ENCODE results near the gene ANKRD7.
"Not testable (repeated sequence)": the region's sequence is repeated elsewhere in the genome, so short reads cannot be mapped to it uniquely, and the experiment has no call there.

ANKRD7 gene

GRCh38 chr7:118233799-118234198, 9.3 kb downstream of the ANKRD7 start:
- DNase-seq (ENCODE audit: low read depth in 2 of 2) = no peak

DNA sequence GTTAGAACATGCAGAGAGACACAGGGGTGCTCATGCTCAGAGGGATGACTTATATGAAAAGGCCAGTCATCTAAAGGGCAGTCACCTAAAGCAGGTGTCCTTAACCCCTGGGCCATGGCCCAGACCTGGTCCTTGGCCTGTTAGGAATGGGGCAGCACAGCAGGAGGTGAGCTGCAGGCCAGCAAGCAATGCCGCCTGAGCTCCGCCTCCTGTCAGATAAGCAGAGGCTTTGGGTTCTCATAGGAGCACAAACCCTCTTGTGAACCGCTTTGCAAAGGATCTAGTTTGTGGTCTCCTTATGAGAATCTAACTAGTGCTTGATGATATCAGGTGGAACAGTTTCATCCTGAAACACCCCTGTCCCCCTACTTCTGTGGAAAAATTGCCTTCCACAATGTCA, 14.5 kb downstream of the ANKRD7 start:
- DNase-seq (ENCODE audit: low read depth in 2 of 2) = no peak

- not testable (repeated sequence) for DNase-seq (ENCODE audit: low read depth in 2 of 2)
Observed at GRCh38 chr7:118240320-118240719, 15.8 kb downstream of the ANKRD7 start.

DNA sequence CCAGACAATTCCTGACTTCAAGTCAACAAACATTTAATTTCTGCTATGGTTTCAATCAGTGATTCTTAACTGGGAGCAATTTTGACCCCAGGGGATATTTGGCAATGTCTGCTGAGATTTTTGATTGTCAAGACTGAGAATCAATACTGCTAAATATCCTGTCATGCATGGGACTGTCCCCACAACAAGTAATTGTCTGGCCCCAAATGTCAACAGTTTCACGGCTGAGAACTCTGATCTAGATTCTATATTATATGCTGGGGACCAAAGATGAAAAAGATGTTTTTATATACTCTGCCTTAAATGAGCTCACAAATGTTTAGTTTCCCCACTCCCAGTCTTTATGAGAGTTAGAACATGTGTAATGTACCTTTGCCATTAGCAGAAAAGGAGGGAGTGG, 19.2 kb downstream of the ANKRD7 start:
- no peak for DNase-seq (ENCODE audit: low read depth in 2 of 2)

DNA sequence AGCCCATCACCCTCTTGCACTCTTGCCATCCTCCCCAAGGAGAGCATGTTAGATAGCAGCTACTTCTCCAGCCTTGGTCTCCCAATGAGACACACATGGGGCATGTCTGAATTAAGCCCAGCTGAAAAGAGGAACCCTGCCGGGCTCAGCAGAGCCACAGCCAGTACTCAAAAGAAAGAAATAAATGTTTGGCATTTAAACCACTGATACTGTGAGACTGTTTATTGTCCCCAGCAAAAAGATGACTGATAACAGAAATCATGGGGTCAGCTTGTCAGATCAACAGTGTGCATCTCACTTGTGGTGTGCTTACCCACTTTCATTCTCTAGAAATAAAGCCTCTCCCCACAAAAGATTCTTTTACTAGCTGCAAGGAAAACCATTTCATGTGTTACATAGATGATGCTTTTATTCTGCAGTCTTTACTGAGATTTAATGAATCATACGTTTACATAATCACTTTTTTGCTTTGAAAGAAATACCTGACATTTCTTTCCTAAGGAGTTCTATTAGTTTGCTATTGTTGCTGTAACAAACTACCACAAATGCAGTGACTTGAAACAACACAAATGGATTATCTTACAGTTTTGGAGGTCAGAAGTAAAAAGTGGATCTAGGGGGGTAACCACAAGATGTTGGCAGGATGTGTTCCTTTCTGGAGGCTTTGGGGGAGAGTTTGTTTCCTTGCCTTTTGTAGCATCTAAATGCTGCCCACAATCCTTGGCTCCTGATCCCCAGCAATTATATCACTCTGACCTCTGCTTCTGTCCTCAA, 20.9 kb downstream of the ANKRD7 start:
- no peak for DNase-seq (ENCODE audit: low read depth in 2 of 2)

DNA sequence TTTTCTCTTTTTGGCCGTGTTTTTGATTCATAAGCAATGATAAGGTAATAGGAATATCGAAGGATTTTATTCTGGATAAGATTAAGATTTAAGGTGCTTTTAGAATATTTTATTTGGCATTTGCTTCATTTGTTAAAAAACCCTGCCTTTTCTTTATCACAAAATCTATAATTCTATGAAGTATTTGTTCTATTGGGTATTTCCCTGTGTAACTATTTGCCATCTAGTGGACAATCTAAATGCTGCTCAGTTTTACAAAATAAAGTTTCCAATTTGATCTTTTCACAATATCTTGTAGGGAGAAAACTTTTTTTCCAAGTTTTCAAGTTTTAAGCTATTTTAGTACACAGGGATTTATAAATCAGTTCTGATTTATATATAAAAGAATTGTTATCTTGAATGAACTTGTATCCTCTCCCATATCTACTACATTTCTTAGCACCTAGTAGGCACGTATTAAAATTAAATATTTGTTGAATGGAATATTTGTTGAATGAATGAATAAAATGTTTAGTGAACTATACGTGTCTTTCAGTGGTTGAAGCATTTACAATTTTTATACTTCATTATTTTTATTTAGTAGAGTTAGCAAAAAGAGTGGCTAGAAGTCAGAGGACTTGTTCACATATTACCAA, 26.5 kb downstream of the ANKRD7 start:
- no peak for DNase-seq (ENCODE audit: low read depth in 2 of 2)

DNA sequence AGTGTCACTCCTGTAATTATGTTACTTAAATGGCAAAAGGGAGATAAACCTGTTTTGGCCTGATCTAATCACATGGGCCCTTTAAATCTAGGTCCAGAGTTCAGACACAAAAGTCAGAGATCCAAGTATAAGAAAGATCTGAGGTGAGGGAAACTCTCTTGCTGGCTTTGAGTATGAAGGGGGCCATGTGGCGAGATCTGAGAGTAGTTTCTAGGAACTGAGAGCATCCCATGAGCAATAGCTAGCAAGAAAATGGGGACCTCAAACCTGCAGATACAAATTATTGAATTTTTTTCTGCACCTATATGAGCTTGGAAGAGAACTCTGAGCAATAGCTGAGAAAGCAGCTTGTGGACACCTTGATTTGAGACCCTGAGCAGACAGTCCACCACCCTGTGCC, 27.6 kb downstream of the ANKRD7 start:
- no peak for DNase-seq (ENCODE audit: low read depth in 2 of 2)

- no peak for DNase-seq (ENCODE audit: low read depth in 2 of 2)
Observed at GRCh38 chr7:118259115-118259514, 34.6 kb downstream of the ANKRD7 start.

DNA sequence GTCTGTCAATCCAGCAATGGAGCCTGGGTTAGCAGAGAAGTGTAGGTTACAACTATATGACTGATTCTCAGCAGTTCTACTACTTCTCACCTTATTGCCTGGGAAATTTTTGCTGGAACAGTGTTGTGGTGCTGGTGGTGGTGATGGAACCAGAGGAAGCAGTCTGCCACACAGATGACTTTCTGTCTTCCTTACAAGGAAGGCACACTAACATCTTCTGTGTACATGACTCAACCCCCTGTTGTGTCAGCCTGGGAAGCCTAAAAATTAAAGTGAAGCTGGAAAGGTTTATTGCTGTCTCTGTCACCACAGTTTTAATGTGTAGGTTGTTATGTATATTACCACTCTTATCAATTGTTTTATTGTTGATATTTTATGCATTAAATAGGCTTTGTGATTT, 40.3 kb downstream of the ANKRD7 start:
- DNase-seq (ENCODE audit: low read depth in 2 of 2) = no peak

DNA sequence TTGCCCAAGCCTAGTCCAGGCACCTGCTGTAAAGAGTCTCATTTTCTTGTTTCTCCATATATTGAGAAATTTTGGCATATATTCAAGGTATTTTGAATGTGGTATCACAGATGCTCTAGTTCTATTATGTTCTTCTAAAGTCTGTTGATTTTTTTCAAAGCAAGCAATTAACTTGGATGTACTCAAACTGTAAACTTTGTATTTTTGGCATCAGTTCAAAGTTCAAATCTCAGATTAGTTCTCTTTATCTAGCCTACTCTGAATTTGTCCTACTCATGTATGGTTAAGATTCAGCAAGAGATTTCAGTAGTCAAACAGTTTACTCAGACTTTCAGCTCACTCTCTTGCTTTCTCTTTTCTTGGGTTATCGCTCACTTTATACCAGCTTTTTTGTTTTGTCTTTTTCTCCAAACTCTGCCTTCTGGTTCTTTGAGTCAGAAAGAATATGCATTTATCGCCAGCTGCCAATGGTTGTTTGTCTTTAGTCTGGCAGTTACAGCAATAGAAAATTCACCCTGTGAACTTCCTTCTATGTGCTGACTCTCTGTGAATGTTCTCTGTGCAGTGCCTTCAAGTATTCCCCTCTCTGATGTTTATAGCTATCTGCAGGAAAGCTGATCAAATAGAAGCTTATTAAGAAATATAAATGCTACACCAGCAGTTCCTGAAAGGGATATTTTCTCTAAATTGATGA, 56.0 kb downstream of the ANKRD7 start:
- no peak for DNase-seq (ENCODE audit: low read depth in 2 of 2)

- DNase-seq (ENCODE audit: low read depth in 2 of 2) = no peak
Observed at GRCh38 chr7:118281196-118281595, 56.7 kb downstream of the ANKRD7 start.

DNA sequence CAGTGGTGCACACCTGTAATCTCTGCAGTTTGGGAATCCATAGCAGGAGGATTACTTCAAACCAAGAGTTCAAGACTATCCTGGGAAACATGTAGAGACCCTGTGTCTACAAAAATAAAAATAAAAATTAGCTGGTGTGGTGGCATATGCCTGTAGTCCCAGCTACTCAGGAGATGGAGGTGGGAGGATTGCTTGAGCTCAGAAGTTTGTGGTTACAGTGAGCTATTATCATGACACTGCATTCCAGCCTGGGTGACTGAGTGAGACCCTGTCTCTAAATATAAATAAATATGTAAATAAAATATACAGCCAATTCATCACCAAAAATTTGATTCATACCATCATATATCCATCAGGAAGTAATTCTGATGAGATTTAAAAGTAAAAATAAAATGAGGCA, 60.9 kb downstream of the ANKRD7 start:
- no peak for DNase-seq (ENCODE audit: low read depth in 2 of 2)

DNA sequence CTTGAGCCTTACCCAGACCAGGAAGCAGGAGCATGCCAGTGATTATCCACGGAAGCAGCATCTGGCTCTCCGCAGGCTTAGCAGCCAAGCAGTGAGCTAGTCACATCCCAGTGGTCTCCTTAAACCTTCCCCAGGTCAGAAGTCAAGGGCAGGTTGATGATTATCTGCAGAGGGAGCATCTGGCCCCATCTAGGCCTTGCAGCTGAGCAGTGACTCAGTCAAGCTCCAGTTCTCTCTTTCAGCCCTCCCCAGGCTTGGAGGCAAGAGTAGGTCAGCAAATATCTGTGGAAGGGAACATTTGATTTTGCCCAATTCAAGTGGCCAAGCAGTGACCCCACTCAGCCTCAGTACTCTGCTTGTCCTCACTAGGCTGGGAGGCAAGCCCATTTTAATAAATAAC, 61.6 kb downstream of the ANKRD7 start:
- DNase-seq (ENCODE audit: low read depth in 2 of 2) = no peak

GRCh38 chr7:118288098-118288497, 63.6 kb downstream of the ANKRD7 start:
- no peak for DNase-seq (ENCODE audit: low read depth in 2 of 2)

GRCh38 chr7:118289476-118289875, 65.0 kb downstream of the ANKRD7 start:
- DNase-seq (ENCODE audit: low read depth in 2 of 2) = no peak
